Measurements from ENCODE around the gene FBXO3. TPM values are rescaled to one million over a fixed set of nuclear protein-coding genes. Genes with fewer than 3 reads are reported as not detected.
A peak's percentile ranks its signal among the peaks of the same experiment; 100 is the strongest.

FBXO3 gene
- total and polyA plus RNA-seq, 2 experiments from 2014 or later = 12.5 to 28.4 TPM

DNA sequence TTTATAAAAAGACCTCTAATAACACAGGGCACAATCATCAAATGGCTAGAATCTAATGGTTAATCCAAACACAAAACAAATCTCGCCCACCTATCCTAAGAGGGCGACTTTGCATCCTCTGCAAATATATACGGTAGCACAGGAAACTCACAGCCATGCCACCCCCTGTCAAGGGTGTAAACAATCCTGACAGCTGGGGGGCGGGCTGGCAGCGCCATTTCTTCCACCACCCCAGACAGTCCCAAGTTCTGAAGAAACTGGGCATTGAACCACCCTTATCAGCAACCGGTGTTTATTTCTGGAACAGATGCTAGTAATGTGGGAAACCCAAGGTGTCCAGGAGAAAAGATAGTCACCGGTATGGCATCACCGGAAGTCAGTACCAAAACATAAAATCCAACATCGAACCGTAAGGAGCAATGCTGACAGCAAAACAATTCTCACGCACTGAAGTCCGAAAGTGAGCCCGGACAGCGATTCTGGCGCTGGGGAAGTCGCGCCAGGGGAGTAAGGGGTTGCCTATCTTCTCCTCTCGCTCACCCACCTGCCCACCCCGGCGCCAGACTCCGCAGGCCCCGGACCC, 825 bp downstream of the FBXO3 start:
- ATAC-seq (no peak; the same call in 2 of the 3 replicates), DNase-seq (ENCODE audit: low spot score) (peak; percentile 21)
- H3K36me3 Mint-ChIP-seq (ENCODE audit: low read depth) = no peaks in the 10 kb centered on the region
- no peak overlapping the region for H3K27ac Mint-ChIP-seq
- peak overlapping the region; percentile 85 for H3K4me3 Mint-ChIP-seq
- H3F3A ChIP-seq (replicated peaks; ENCODE audit: low read depth) = no peaks in the 10 kb centered on the region
- peaks cover 30% of the 10 kb centered on the region for H3K4me1 ChIP-seq (ENCODE audit: insufficient read depth)
- H3K36me3 ChIP-seq (ENCODE audit: insufficient read depth) = no peaks in the 10 kb centered on the region; the same call in 1 of the 2 replicates
- no peak for TF ChIP-seq ZNF114 (CRISPR knock-in tag; IDR thresholded peaks at IDR 0.05)
- TF ChIP-seq, protein P1, sequence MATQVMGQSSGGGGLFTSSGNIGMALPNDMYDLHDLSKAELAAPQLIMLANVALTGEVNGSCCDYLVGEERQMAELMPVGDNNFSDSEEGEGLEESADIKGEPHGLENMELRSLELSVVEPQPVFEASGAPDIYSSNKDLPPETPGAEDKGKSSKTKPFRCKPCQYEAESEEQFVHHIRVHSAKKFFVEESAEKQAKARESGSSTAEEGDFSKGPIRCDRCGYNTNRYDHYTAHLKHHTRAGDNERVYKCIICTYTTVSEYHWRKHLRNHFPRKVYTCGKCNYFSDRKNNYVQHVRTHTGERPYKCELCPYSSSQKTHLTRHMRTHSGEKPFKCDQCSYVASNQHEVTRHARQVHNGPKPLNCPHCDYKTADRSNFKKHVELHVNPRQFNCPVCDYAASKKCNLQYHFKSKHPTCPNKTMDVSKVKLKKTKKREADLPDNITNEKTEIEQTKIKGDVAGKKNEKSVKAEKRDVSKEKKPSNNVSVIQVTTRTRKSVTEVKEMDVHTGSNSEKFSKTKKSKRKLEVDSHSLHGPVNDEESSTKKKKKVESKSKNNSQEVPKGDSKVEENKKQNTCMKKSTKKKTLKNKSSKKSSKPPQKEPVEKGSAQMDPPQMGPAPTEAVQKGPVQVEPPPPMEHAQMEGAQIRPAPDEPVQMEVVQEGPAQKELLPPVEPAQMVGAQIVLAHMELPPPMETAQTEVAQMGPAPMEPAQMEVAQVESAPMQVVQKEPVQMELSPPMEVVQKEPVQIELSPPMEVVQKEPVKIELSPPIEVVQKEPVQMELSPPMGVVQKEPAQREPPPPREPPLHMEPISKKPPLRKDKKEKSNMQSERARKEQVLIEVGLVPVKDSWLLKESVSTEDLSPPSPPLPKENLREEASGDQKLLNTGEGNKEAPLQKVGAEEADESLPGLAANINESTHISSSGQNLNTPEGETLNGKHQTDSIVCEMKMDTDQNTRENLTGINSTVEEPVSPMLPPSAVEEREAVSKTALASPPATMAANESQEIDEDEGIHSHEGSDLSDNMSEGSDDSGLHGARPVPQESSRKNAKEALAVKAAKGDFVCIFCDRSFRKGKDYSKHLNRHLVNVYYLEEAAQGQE (IDR thresholded peaks at IDR 0.05; ENCODE audit: unreplicated experiment) = no peak
- TF ChIP-seq EZH2 (IDR thresholded peaks at IDR 0.05; ENCODE audit: low read depth, unreplicated experiment) = no peak
- TF ChIP-seq JUNB (IDR thresholded peaks at IDR 0.05; ENCODE audit: unreplicated experiment) = no peak
- no peak for TF ChIP-seq STAT1 (IDR thresholded peaks at IDR 0.05; ENCODE audit: unreplicated experiment)
- no peak for TF ChIP-seq POLR2AphosphoS5 (IDR thresholded peaks at IDR 0.05; ENCODE audit: low read depth)
- TF ChIP-seq CREB1 (CRISPR knock-in tag; IDR thresholded peaks at IDR 0.05; ENCODE audit: low read depth) = no peak
- no peak overlapping the region for H3K27ac ChIP-seq (ENCODE audit: low read depth)
- peaks cover 20% of the 10 kb centered on the region for H4K20me1 ChIP-seq (replicated peaks; ENCODE audit: insufficient read depth)
- H3K4me2 ChIP-seq = peak overlapping the region; percentile 99
- no peaks in the 10 kb centered on the region for H3K9me3 Mint-ChIP-seq
- H3K79me2 ChIP-seq (replicated peaks; ENCODE audit: insufficient read depth) = peaks cover 20% of the 10 kb centered on the region
- H3K27me3 ChIP-seq (ENCODE audit: insufficient read depth) = peaks cover 29% of the 10 kb centered on the region
- peaks cover 32% of the 10 kb centered on the region for H3K4me1 Mint-ChIP-seq
- H3K4me3 ChIP-seq = peak overlapping the region; percentile 97
- H2AFZ ChIP-seq = peak overlapping the region; percentile 99
- peaks cover 24% of the 10 kb centered on the region for H3K27me3 Mint-ChIP-seq (ENCODE audit: insufficient read depth, low read depth, poor library complexity)
- no peaks in the 10 kb centered on the region for H3K9me2 ChIP-seq (ENCODE audit: insufficient read depth)

DNA sequence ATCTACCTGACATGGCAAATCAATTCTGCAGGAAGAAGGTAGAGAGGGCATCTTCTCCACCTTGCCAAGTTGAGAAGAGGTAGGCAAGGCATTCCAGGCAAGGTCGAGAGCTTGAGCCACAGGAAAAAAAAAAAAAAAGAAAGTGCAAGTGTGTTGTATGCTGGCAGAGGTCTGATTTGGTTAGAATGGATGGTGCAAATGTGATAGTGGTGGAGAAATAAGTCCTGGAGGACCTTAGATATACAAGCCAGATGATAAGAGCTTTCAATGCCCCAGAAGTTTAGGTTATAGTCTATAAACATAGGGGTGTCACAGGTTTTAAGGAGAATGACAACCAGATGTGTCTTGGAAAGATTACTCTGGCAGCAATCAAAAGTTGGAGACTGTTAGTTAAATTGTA, 1.4 kb downstream of the FBXO3 start:
- peaks cover 20% of the 10 kb centered on the region for H4K20me1 ChIP-seq (replicated peaks; ENCODE audit: insufficient read depth)
- no peaks in the 10 kb centered on the region for H3K9me2 ChIP-seq (ENCODE audit: insufficient read depth)
- Mint-ChIP-seq H3K4me1 (peaks cover 25% of the 10 kb centered on the region), H3K27ac (no peak overlapping the region), H3K9me3 (no peaks in the 10 kb centered on the region), H3K4me3 (peak overlapping the region; percentile 30), H3K27me3 (ENCODE audit: insufficient read depth, low read depth, poor library complexity) (peaks cover 21% of the 10 kb centered on the region), H3K36me3 (ENCODE audit: low read depth) (no peaks in the 10 kb centered on the region)
- no peaks in the 10 kb centered on the region; the same call in 1 of the 2 replicates for H3K36me3 ChIP-seq (ENCODE audit: insufficient read depth)
- ATAC-seq = no peak
- DNase-seq (ENCODE audit: low spot score) = no peak
- H3K4me2 ChIP-seq = peak overlapping the region; percentile 99
- no peak overlapping the region for H3K4me3 ChIP-seq
- H2AFZ ChIP-seq = no peak overlapping the region
- peaks cover 23% of the 10 kb centered on the region for H3K4me1 ChIP-seq (ENCODE audit: insufficient read depth)
- peaks cover 20% of the 10 kb centered on the region for H3K79me2 ChIP-seq (replicated peaks; ENCODE audit: insufficient read depth)
- no peak overlapping the region for H3K27ac ChIP-seq (ENCODE audit: low read depth)
- H3F3A ChIP-seq (replicated peaks; ENCODE audit: low read depth) = no peaks in the 10 kb centered on the region
- peaks cover 29% of the 10 kb centered on the region for H3K27me3 ChIP-seq (ENCODE audit: insufficient read depth)
- TF ChIP-seq, protein P2, sequence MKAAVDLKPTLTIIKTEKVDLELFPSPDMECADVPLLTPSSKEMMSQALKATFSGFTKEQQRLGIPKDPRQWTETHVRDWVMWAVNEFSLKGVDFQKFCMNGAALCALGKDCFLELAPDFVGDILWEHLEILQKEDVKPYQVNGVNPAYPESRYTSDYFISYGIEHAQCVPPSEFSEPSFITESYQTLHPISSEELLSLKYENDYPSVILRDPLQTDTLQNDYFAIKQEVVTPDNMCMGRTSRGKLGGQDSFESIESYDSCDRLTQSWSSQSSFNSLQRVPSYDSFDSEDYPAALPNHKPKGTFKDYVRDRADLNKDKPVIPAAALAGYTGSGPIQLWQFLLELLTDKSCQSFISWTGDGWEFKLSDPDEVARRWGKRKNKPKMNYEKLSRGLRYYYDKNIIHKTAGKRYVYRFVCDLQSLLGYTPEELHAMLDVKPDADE (IDR thresholded peaks at IDR 0.05) = no peak
- TF ChIP-seq, protein P3, sequence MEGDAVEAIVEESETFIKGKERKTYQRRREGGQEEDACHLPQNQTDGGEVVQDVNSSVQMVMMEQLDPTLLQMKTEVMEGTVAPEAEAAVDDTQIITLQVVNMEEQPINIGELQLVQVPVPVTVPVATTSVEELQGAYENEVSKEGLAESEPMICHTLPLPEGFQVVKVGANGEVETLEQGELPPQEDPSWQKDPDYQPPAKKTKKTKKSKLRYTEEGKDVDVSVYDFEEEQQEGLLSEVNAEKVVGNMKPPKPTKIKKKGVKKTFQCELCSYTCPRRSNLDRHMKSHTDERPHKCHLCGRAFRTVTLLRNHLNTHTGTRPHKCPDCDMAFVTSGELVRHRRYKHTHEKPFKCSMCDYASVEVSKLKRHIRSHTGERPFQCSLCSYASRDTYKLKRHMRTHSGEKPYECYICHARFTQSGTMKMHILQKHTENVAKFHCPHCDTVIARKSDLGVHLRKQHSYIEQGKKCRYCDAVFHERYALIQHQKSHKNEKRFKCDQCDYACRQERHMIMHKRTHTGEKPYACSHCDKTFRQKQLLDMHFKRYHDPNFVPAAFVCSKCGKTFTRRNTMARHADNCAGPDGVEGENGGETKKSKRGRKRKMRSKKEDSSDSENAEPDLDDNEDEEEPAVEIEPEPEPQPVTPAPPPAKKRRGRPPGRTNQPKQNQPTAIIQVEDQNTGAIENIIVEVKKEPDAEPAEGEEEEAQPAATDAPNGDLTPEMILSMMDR (conservative IDR thresholded peaks at IDR 0.05; ENCODE audit: low read depth in 2 of 2) = no peak
- TF ChIP-seq POLR2AphosphoS5 (IDR thresholded peaks at IDR 0.05; ENCODE audit: low read depth) (no peak), EZH2phosphoT487 (IDR thresholded peaks at IDR 0.05; ENCODE audit: unreplicated experiment) (no peak), ZNF331 (CRISPR knock-in tag; IDR thresholded peaks at IDR 0.05; ENCODE audit: low read depth) (no peak), ZNF114 (CRISPR knock-in tag; IDR thresholded peaks at IDR 0.05) (no peak)
